GM12801 (cell line): Measurements from ENCODE around the gene EYA3.

ENCODE experiments used
- TF ChIP-seq, protein P1 (sequence below): IDR thresholded peaks from one replicate; pipeline ENCODE4 v1.5.1; 2011; ENCODE audit warnings: control low read depth; ENCODE audit not compliant: insufficient read length; ENCODE audit errors: extremely low read depth

Gene EYA3

DNA sequence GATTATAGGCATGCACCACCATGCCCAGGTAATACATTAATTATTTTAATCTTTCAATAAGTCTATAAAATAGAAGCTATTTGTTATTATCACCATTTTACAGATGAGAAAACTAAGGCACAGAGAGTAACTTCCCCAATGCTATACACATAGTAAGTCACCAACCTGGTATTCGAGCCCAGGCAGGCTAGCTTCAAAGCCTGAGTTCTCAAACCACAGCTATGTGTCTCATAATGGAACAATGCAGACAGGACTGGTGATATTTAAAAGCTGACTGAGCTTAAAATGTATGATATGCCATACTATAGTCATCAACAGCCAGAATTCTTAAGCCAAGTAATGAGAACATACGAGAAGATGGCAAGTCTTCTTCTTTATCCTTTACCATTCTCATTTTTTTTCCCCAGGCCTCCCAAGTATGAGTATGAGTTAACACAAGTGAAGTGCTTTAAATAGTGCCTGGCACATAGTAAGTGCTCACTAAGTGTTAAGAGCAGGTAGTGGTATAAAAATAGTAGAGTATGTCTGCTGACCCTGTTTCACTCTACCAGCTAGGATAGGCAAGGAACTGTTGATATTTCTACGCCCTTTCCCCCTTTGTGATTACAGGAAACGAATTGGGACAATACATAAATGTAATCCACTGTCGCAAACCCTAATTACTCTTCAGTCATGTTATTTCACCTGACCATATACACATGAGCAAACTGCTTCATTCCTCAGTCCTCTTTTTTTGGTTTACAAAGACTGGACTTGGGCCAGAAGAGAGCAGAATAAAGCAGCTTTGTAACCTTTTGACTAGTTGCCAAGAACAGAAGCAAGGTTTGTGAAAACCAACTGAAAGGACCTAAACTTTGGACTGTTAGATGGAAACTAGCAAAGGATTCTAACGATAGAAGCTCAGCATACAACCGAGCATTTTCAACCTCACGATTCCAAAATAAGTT, 9.5 kb downstream of the EYA3 start:
- TF ChIP-seq, protein P1, sequence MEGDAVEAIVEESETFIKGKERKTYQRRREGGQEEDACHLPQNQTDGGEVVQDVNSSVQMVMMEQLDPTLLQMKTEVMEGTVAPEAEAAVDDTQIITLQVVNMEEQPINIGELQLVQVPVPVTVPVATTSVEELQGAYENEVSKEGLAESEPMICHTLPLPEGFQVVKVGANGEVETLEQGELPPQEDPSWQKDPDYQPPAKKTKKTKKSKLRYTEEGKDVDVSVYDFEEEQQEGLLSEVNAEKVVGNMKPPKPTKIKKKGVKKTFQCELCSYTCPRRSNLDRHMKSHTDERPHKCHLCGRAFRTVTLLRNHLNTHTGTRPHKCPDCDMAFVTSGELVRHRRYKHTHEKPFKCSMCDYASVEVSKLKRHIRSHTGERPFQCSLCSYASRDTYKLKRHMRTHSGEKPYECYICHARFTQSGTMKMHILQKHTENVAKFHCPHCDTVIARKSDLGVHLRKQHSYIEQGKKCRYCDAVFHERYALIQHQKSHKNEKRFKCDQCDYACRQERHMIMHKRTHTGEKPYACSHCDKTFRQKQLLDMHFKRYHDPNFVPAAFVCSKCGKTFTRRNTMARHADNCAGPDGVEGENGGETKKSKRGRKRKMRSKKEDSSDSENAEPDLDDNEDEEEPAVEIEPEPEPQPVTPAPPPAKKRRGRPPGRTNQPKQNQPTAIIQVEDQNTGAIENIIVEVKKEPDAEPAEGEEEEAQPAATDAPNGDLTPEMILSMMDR = no peak

DNA sequence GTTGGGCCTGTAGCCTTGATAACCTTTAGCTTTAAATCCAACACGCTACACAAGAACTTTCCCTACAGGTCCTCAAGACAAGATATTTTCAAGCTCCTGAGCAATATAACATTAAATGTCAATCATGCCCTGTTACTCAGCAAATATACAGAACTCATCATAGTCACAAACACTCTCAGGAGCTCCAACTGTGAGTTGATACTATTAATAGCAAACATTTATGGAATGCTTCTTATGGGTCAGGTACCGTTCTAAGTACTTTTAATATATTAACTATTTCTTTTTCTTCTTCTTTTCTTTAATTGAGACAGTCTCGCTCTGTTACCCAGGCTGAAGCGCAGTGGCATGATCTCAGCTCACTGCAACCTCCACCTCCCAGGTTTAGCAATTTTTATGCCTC, 10.1 kb downstream of the EYA3 start:
- TF ChIP-seq, protein P1 = no peak

DNA sequence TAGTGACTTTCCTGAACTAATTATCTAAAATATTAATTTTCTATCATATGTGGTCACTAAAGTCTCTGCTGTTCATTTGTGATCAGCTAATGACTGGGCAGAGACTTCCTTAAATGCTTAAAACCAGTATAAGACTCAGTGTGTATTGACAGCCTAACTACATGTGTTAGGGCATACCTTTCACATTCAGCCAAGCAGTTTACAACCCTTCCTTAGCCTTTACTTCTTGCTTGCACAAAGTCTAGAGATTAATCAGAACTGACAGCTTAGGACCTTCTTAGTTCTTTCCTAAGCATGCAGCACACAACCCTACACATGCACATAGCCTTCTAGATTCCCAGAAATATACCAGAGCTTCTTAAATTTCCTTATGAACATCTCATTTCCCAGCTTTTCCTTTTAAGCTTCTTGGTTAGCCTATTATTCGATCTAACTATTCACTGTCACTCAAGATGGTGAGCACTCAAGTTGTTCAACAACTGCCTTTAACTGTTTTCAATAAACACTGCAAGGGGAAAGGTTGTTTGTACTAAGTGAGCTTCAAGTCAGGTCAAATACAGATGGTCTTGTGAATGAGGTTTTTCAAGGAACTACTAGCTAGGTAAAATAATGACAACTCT, 13.4 kb downstream of the EYA3 start:
- TF ChIP-seq, protein P1 = no peak

DNA sequence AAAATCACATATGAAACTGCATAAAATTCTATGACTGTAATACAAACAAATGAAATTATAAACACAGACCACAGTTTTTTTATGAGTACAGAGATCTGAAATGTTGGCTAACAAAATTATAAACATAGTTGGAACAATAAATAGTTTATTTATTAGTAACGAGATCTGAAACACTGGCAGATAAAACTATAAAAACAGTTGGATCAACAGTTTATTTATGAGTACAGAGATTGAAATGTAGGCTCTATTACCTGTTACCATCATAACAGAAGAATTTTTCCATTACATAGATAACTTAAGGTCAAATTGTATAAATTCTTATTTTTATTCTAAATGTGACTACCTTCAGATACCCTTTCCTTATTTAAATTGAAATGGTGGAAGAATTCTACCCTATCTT, 14.5 kb downstream of the EYA3 start:
- TF ChIP-seq, protein P1 = no peak

DNA sequence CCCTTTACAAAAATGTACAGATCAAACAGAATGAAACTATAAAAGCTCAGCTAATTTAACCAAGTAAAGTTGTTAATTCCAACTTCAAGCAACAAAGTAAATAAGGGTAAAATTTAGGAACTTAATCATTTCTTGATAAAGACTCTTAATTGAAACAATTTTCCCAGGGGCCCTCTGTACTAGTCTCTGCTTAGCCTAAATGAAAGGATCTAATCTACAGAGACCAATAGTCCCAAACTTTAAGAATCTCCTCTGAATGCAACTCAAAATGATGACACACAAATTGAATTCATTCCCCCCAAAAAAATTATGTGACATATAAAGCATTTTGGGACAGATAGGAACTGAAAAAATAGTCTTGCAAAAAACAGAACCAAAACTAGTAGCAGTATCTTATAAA, 16.6 kb downstream of the EYA3 start:
- TF ChIP-seq, protein P1 = no peak

DNA sequence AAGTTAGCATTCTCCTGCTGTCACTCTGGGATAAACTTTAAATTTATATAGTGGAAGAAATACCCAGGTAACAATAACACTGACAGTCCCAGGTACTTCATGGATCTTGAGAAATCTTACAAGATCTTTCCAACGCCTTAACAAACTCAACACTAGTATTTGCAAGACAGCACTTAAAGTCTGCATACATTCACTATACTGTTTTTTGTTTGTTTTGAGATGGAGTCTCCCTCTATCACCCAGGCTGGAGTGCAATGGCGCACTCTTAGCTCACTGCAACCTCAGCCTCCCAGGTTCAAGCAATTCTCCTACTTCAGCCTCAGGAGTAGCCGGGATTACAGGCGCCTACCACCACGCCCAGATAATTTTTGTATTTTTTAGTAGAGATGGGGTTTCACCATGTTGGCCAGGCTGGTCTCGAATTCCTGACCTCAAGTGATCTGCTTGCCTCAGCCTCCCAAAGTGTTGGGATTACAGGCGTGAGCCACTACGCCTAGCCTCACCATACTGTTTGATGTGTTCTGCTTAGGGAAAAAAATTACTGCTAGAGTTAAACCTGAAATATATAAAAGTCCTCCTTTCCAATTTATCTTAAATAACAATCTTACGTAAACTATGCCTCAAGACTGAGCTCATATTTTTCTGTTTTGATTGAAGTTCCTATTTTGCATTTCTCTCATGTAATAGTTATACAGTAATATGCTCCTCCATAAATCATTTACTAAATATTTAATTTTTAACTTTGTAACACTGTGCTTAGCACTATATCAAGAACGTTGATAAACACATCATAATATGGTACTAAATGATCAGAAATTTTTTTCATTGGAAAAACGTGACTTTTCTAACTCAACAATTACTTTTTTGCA, 17.5 kb downstream of the EYA3 start:
- TF ChIP-seq, protein P1 = no peak
